Measurements from ENCODE around the gene CLP1. TPM values are rescaled to one million over a fixed set of nuclear protein-coding genes. Genes with fewer than 3 reads are reported as not detected.

Gene CLP1
- total RNA-seq, result 19.5 and 20.2 TPM in 2 replicates

GRCh38 chr11:57657194-57658022, at the start of gene CLP1:
CLP1 (plus strand) TSS chr11:57657762; CDS start chr11:57659477, 1,715 bp downstream.

GRCh38 chr11:57649826-57650738, 7.5 kb upstream of the CLP1 start, which contains the start of gene YPEL4:
YPEL4 (minus strand) TSS chr11:57649912; CDS start chr11:57647107, 2,805 bp downstream.

GRCh38 chr11:57667736-57668433, 10.3 kb downstream of the CLP1 start, which contains the start of gene ZDHHC5:
ZDHHC5 (plus strand) TSS chr11:57668114; CDS start chr11:57673091, 4,977 bp downstream.

Other genes starting within 250 kb of the CLP1 start
- gene SLC43A3, start 230.6 kb upstream of the CLP1 start, total RNA-seq, result 48.4 and 77.2 TPM in 2 replicates
- 0.33 TPM in 1 of 2 replicates, not detected in the other for gene RTN4RL2, start 197.2 kb upstream of the CLP1 start, total RNA-seq
- gene SLC43A1, start 142.1 kb upstream of the CLP1 start, total RNA-seq, result 15.3 and 23.5 TPM in 2 replicates
- gene TIMM10, start 127.0 kb upstream of the CLP1 start, total RNA-seq, result 14.9 and 35.5 TPM in 2 replicates
- not detected in 2 replicates for gene SMTNL1, start 120.2 kb upstream of the CLP1 start, total RNA-seq
- 43.3 and 106 TPM in 2 replicates for gene UBE2L6, start 90.1 kb upstream of the CLP1 start, total RNA-seq
- gene SERPING1, start 60.1 kb upstream of the CLP1 start, total RNA-seq, result 9.6 and 26.0 TPM in 2 replicates
- 2.6 and 3.1 TPM in 2 replicates for gene YPEL4, start 7.8 kb upstream of the CLP1 start, total RNA-seq
- 26.9 and 42.0 TPM in 2 replicates for gene ZDHHC5, start 10.4 kb downstream of the CLP1 start, total RNA-seq
- 12.4 and 20.7 TPM in 2 replicates for gene MED19, start 54.5 kb downstream of the CLP1 start, total RNA-seq
- 48.1 and 48.3 TPM in 2 replicates for gene TMX2, start 54.8 kb downstream of the CLP1 start, total RNA-seq
- gene SELENOH, start 83.7 kb downstream of the CLP1 start, total RNA-seq, result 67.0 and 110 TPM in 2 replicates
- not detected in 2 replicates for gene BTBD18, start 94.1 kb downstream of the CLP1 start, total RNA-seq
- 114 and 116 TPM in 2 replicates for gene CTNND1, start 104.0 kb downstream of the CLP1 start, total RNA-seq